Measurements from ENCODE around the gene ZNF697. TPM values are rescaled to one million over a fixed set of nuclear protein-coding genes. Genes with fewer than 3 reads are reported as not detected.
A peak's percentile ranks its signal among the peaks of the same experiment; 100 is the strongest.
"Not testable (repeated sequence)": the region's sequence is repeated elsewhere in the genome, so short reads cannot be mapped to it uniquely, and the experiment has no call there.

Gene ZNF697
- total RNA-seq, 6 experiments from 2014 or later = 7.5 to 8.5 (median 8.1) TPM

DNA sequence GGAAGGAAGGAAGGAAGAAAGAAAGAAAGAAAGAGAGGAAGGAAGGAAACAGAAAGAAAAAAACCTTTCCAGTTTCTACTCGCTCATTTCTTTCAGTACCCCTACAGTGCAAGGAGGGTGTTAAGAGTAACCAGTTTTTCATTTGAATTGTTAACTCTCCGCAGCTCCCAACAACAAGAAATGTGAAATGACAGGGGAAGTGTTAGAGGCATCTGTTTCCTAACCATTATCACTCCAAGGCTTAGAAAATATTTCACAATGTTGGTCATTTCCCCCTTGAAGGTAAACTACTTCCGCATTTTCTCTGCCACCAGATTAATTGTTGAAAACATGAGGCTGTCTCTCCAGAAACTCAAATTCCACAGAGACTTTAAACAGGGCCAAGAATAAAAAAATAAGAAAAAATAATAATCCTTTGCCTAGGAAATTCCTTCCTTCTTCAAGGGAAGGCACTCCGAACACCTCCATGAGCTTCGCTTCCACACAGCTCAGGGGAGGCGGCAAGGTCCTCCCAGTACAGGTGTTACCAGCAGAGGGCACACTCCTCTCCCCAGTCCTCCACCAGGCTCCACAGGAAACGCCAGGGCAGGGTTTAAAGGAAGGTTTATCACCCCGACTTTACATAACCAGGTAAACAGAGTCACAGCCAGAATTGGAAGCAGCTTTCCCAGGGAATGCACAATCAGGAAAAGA, 78.0 kb downstream of the ZNF697 start:
- not testable (repeated sequence) for H3K36me3 Mint-ChIP-seq (ENCODE audit: low read depth); H3K9me3 Mint-ChIP-seq; DNase-seq; H3K27ac Mint-ChIP-seq; H3K4me1 Mint-ChIP-seq (ENCODE audit: low read depth); H3K4me3 Mint-ChIP-seq
- TF ChIP-seq, protein P1, sequence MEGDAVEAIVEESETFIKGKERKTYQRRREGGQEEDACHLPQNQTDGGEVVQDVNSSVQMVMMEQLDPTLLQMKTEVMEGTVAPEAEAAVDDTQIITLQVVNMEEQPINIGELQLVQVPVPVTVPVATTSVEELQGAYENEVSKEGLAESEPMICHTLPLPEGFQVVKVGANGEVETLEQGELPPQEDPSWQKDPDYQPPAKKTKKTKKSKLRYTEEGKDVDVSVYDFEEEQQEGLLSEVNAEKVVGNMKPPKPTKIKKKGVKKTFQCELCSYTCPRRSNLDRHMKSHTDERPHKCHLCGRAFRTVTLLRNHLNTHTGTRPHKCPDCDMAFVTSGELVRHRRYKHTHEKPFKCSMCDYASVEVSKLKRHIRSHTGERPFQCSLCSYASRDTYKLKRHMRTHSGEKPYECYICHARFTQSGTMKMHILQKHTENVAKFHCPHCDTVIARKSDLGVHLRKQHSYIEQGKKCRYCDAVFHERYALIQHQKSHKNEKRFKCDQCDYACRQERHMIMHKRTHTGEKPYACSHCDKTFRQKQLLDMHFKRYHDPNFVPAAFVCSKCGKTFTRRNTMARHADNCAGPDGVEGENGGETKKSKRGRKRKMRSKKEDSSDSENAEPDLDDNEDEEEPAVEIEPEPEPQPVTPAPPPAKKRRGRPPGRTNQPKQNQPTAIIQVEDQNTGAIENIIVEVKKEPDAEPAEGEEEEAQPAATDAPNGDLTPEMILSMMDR (IDR thresholded peaks at IDR 0.05) = peak; percentile 31; the same call in 1 of the 2 replicates
- H3K27me3 Mint-ChIP-seq (ENCODE audit: insufficient read depth) = peaks cover 29% of the 10 kb centered on the region

Other genes with a start within 250 kb of the ZNF697 start
- gene HSD3B2, start 233.1 kb downstream of the ZNF697 start, total RNA-seq (2021; fragmentation: NEBNext Ultra II Directional; extraction: Animal tissue kit (Norgen Biotek cat#: 25700)) = not detected
- not detected for gene HSD3B1, start 141.1 kb downstream of the ZNF697 start, total RNA-seq (2021; fragmentation: NEBNext Ultra II Directional; extraction: Animal tissue kit (Norgen Biotek cat#: 25700))
- 100 to 1,000 TPM in 1 of 6 experiments, 10 to 100 TPM in 5; 56.4 to 109 (median 87.0) TPM for gene PHGDH, start 63.7 kb upstream of the ZNF697 start, total RNA-seq (2021; fragmentation: NEBNext Ultra II Directional; extraction: Animal tissue kit (Norgen Biotek cat#: 25700))
- not detected for gene HMGCS2, start 120.6 kb upstream of the ZNF697 start, total RNA-seq (2021; fragmentation: NEBNext Ultra II Directional; extraction: Animal tissue kit (Norgen Biotek cat#: 25700))
- not detected for gene REG4, start 163.2 kb upstream of the ZNF697 start, total RNA-seq (2021; fragmentation: NEBNext Ultra II Directional; extraction: Animal tissue kit (Norgen Biotek cat#: 25700))
- gene ADAM30, start 248.2 kb upstream of the ZNF697 start, total RNA-seq (2021; fragmentation: NEBNext Ultra II Directional; extraction: Animal tissue kit (Norgen Biotek cat#: 25700)) = not detected

All from HFFc6 (cell line).